ENCODE measurements around the gene E2F2.
"Not testable (repeated sequence)": the region's sequence is repeated elsewhere in the genome, so short reads cannot be mapped to it uniquely, and the experiment has no call there.

Gene E2F2

DNA sequence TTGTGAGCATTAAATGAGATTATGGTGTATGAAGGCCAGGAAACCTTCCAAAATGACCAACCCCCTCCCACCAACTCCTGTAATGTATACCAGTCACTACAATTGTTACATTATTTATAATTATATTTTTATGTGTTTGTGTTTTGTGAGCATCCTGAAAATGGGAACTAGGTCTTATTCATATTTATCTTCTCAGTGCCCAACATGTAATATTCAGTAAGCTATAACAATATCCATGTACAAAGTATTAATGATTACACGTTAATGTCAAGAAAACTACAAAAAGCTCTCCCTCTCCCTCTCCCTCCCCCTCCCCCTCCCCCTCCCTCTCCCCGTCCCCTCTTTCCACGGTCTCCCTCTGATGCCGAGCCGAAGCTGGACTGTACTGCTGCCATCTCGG is 28.1 kb downstream of the E2F2 start:
- DNase-seq (ENCODE audit: low read depth): no peak
- TF ChIP-seq, protein P1, sequence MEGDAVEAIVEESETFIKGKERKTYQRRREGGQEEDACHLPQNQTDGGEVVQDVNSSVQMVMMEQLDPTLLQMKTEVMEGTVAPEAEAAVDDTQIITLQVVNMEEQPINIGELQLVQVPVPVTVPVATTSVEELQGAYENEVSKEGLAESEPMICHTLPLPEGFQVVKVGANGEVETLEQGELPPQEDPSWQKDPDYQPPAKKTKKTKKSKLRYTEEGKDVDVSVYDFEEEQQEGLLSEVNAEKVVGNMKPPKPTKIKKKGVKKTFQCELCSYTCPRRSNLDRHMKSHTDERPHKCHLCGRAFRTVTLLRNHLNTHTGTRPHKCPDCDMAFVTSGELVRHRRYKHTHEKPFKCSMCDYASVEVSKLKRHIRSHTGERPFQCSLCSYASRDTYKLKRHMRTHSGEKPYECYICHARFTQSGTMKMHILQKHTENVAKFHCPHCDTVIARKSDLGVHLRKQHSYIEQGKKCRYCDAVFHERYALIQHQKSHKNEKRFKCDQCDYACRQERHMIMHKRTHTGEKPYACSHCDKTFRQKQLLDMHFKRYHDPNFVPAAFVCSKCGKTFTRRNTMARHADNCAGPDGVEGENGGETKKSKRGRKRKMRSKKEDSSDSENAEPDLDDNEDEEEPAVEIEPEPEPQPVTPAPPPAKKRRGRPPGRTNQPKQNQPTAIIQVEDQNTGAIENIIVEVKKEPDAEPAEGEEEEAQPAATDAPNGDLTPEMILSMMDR (IDR thresholded peaks at IDR 0.05; ENCODE audit: insufficient read depth, low read depth, low read length, missing control alignments): no peak
- H3K4me3 ChIP-seq (ENCODE audit: low read depth, low read length): no peak overlapping the region

DNA sequence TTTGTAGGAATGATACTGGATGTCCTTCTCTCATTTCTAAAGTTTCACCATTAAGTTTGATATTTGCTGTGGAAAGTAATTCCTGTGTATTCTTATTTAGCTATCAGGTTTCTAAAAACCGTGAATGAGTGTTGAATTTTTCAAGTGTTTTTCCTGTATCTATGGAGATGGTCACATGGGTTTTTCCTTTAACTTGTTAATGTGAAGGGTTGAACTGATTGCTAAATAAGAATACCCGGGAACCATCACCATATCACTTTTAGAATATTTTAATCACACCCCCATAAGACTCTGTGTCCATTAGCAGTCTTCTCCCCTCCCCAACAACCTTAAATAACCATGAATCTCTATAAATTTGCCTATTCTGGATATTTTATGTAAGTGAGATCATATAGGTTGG is 30.6 kb downstream of the E2F2 start:
- TF ChIP-seq, protein P1 (IDR thresholded peaks at IDR 0.05; ENCODE audit: insufficient read depth, low read depth, low read length, missing control alignments): no peak
- DNase-seq (ENCODE audit: low read depth): no peak
- no peak overlapping the region for H3K4me3 ChIP-seq (ENCODE audit: low read depth, low read length)

DNA sequence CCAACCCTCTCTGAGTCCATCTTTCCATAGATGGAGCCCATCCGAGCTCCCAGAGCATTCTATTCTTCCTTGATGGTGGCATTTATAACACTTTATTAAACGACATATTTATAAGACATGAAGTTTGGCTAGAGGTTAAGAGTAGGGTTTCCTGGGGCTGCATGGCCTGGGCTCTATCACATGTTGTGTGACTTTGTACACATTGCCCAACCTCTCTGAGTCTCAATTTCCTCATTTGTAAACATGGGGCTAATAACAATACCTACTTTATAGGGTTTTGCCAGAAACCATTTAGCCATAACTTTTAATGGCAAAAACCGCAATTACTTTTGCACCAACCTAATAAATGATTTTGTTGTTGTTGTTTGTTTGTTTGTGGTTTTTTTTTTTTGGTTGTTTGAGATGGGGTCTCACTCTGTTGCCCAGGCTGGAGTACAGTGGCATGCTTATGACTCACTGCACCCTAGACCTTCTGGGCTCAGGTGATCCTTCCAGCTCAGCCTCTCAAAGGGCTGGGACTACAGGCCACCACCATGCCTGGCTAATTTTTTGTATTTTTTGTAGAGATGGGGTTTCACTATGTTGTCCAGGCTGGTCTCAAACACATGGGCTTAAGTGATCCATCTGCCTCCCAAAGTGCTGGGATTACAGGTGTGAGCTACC is 33.1 kb downstream of the E2F2 start:
- TF ChIP-seq, protein P1 (IDR thresholded peaks at IDR 0.05; ENCODE audit: insufficient read depth, low read depth, low read length, missing control alignments): no peak
- no peak overlapping the region for H3K4me3 ChIP-seq (ENCODE audit: low read depth, low read length)
- DNase-seq (ENCODE audit: low read depth): no peak

DNA sequence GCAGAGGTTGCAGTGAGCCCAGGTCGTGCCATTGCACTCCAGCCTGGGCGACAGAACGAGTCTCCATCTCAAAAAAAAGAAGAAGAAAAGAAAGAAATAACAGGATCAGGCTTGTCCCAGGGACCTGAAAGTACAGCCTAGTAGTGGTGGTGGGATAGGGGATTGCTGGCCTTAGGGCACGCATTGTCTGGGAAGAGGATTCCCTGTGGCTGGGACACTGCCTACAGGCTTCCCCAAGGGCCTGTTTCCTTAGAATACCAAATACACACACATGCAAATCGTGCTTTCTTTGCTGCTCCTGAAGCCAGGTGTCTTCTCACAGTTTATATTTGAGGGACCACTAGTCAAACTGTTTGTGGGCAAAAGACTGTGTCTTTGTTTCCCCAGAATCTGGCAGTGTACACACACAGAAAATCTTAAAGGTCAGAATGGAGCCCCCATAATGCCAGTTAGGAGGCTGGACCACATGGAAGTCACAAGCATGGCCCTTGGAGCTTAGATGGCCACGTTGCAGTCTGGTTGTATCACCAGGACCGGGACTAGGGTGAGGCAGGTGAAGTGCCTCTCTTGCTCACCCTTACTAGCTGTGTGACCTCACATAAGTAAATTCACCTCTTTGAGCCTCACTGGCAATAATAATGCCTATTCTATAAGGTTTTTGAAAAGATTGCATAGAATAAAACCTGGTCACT is 34.4 kb downstream of the E2F2 start:
- TF ChIP-seq, protein P1 (IDR thresholded peaks at IDR 0.05; ENCODE audit: insufficient read depth, low read depth, low read length, missing control alignments): no peak
- DNase-seq (ENCODE audit: low read depth): no peak

DNA sequence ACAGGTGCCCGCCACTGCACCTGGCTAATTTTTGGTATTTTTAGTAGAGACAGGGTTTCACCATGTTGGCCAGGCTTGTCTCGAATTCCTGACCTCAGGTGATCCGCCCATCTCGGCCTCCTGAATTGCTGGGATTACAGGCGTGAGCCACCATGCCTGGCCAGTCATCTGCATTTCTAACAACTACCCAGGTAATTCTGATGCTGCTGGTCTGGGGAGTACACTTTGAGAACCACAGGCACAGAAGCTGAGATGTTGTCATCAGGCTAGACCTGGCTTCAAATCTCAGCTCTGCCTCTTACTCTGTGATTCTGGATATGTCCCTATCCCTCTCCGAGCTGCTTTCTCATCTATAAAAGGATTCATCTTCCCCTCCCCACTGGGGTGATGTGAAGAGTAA is 36.2 kb downstream of the E2F2 start:
- DNase-seq (ENCODE audit: low read depth); H3K4me3 ChIP-seq (ENCODE audit: low read depth, low read length): not testable (repeated sequence)

More for the DNA sequence above, 34.4 kb downstream of the E2F2 start:
- no peak overlapping the region for H3K4me3 ChIP-seq (ENCODE audit: low read depth, low read length)

DNA sequence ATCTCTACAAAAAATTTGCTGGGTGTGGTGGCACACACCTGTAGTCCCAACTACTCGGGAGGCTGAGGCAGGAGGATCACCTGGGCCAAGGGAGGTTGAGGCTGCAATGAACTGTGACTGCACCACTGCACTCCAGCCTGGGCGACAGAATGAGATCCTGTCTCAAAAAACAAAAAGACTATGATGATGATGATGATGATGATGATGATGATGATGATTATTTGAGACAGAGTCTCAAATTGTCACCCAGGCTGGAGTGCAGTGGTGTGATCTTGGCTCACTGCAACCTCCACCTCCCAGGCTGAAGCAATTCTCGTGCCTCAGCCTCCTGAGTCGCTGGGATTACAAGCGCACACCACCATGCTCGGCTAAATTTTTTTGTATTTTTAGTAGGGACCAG is 38.3 kb downstream of the E2F2 start:
- H3K4me3 ChIP-seq (ENCODE audit: low read depth, low read length); DNase-seq (ENCODE audit: low read depth): not testable (repeated sequence)

DNA sequence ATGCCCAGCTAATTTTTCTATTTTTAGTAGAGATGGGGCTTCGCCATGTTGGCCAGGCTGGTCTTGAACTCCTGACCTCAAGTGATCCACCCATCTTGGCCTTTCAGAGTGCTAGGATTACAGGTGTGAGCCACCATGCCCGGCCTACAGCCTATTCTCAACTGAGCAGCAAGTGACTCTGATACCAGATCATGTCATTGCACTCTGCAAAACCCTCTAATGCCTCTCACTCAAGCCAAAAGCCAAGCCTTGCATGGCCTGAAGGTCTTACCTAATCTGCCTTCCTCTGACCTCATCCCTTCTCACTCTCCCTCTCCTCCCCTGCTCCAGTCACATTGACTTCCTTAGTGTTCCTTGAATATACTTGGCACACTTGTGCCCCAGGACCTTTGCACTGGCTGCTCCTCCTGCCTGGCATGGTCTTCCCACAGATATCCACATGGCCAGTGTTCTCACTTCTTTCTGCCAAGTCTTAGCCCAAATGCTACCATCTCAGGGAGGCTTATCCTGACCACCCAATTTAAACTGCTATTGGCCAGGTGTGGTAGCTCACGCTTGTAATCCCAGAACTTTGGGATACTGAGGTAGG is 38.8 kb downstream of the E2F2 start:
- no peak overlapping the region for H3K4me3 ChIP-seq (ENCODE audit: low read depth, low read length)
- no peak for DNase-seq (ENCODE audit: low read depth)
- TF ChIP-seq, protein P1 (IDR thresholded peaks at IDR 0.05; ENCODE audit: insufficient read depth, low read depth, low read length, missing control alignments): no peak

DNA sequence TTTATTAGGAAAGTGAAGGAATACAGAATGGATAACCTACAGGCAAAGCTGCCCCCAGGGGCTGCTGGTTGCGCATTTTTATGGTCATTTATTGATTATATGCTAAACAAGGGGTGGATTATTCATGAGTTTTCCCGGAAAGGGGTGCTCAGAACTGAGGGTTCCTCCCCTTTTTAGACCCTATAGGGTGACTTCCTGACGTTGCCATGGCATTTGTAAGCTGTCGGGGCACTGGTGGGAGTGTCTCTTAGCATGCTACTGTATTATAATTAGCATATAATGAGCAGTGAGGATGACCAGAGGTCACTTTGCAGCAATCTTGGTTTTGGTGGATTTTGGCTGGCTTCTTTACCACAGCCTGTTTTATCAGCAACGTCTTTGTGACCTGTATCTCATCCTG is 41.2 kb downstream of the E2F2 start:
- no peak for DNase-seq (ENCODE audit: low read depth)
- TF ChIP-seq, protein P1 (IDR thresholded peaks at IDR 0.05; ENCODE audit: insufficient read depth, low read depth, low read length, missing control alignments): no peak
- no peak overlapping the region for H3K4me3 ChIP-seq (ENCODE audit: low read depth, low read length)

All from GM12865 (cell line).